Astrocyte (in vitro differentiated cells and primary cell): Measurements from ENCODE around the gene KRT222.

ENCODE experiments used
- EZH2 ChIP-seq: IDR thresholded peaks from 2 replicates; pipeline ENCODE4 v1.6.1; 2012; ENCODE audit warnings: mild to moderate bottlenecking, low read length, inconsistent platforms; ENCODE audit not compliant: insufficient read depth
- TF ChIP-seq, protein P1 (sequence below): IDR thresholded peaks from 2 replicates; pipeline ENCODE4 v1.5.1; 2011; ENCODE audit warnings: low read depth, mild to moderate bottlenecking, inconsistent platforms, low read length, moderate library complexity; ENCODE audit not compliant: insufficient read depth

DNA sequence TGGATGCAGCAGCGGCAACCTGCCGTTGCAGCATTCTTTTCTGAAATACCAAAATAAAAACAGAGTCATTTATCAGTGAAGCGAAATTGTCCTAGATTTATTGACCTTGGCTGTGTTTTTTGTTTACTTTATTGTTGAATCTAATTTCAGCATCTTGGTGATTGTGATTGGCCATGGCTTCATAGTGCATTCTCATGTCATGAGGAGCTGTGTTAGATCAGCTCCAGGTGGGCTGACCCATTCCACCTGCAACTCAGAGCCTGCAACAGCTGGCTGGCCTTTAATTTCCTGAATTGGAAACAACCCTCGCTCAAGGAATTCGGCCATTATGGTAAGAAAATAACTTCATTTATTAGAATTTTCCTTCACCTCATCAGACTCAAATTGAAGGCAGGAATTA lies 22.1 kb upstream of the KRT222 start:
- TF ChIP-seq, protein P1, sequence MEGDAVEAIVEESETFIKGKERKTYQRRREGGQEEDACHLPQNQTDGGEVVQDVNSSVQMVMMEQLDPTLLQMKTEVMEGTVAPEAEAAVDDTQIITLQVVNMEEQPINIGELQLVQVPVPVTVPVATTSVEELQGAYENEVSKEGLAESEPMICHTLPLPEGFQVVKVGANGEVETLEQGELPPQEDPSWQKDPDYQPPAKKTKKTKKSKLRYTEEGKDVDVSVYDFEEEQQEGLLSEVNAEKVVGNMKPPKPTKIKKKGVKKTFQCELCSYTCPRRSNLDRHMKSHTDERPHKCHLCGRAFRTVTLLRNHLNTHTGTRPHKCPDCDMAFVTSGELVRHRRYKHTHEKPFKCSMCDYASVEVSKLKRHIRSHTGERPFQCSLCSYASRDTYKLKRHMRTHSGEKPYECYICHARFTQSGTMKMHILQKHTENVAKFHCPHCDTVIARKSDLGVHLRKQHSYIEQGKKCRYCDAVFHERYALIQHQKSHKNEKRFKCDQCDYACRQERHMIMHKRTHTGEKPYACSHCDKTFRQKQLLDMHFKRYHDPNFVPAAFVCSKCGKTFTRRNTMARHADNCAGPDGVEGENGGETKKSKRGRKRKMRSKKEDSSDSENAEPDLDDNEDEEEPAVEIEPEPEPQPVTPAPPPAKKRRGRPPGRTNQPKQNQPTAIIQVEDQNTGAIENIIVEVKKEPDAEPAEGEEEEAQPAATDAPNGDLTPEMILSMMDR: no peak
- TF ChIP-seq EZH2: no peak
